SK-N-MC (cell line): ENCODE results near the gene CFAP46.
"Not testable (repeated sequence)": the region's sequence is repeated elsewhere in the genome, so short reads cannot be mapped to it uniquely, and the experiment has no call there.

Source experiments
- EZH2 ChIP-seq: fragments of 200-600 bp; sonication (generic); IDR thresholded peaks from one replicate; pipeline ENCODE4 v1.6.1; 2017; ENCODE audit warnings: antibody characterized with exemption
- FOXP2 ChIP-seq: optimal IDR thresholded peaks from 2 replicates; pipeline ENCODE3; 2011; ENCODE audit warnings: mild to moderate bottlenecking, moderate library complexity; ENCODE audit not compliant: insufficient read depth; ENCODE audit errors: extremely low read length, control extremely low read depth
- POLR2AphosphoS5 ChIP-seq: IDR thresholded peaks from 2 replicates; pipeline ENCODE4 v1.6.1; 2012; ENCODE audit warnings: mild to moderate bottlenecking, low read depth, low read length, borderline replicate concordance

GRCh38 chr10:132902656-132903575 lies 39.5 kb downstream of the CFAP46 start:
- TF ChIP-seq POLR2AphosphoS5, FOXP2, EZH2: not testable (repeated sequence)
